ENCODE results near the gene HOOK1. TPM values are rescaled to one million over a fixed set of nuclear protein-coding genes. Genes with fewer than 3 reads are reported as not detected.
"Not testable (repeated sequence)": the region's sequence is repeated elsewhere in the genome, so short reads cannot be mapped to it uniquely, and the experiment has no call there.

The HOOK1 gene
- total RNA-seq, 2 donors from 2014 or later: 14.5 to 18.3 TPM

- H3K27ac Mint-ChIP-seq: no peak overlapping the region
- H3K36me3 Mint-ChIP-seq: no peaks in the 10 kb centered on the region
- ATAC-seq (no peak), DNase-seq (ENCODE audit: low spot score in 2 of 2) (no peak)
- H3K9me3 Mint-ChIP-seq: no peaks in the 10 kb centered on the region
Measured at GRCh38 chr1:59906931-59907330, 92.2 kb downstream of the HOOK1 start.

DNA sequence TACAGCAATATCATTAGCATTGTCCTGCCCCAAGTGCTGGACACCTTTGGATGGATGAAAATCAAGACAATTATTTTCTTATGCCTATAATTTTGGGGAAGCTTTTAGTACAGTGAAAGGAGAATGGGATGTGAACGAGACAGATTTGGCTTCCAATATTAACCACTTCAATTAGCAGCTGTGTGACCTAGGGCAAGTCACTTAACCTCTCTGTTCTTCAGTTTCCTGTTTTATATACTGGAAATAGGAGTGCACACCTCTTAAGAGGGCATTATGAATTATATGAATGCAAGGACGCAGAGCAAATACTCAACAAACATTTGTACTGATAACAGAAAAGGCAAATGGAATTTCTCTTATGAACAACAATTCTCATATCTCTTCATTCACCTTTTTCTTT lies 93.3 kb downstream of the HOOK1 start:
- H3K27ac Mint-ChIP-seq: no peak overlapping the region
- DNase-seq (ENCODE audit: low spot score in 2 of 2) (no peak), ATAC-seq (no peak)
- H3K9me3 Mint-ChIP-seq: no peaks in the 10 kb centered on the region
- no peaks in the 10 kb centered on the region for H3K36me3 Mint-ChIP-seq

- H3K9me3 Mint-ChIP-seq: no peaks in the 10 kb centered on the region
- no peaks in the 10 kb centered on the region for H3K36me3 Mint-ChIP-seq
- no peak for DNase-seq (ENCODE audit: low spot score in 2 of 2)
- no peak overlapping the region for H3K27ac Mint-ChIP-seq
- no peak for ATAC-seq
Measured at GRCh38 chr1:59908682-59909081, 93.9 kb downstream of the HOOK1 start.

GRCh38 chr1:59914791-59915286 lies 100.1 kb downstream of the HOOK1 start:
- not testable (repeated sequence) for H3K9me3 Mint-ChIP-seq; H3K27ac Mint-ChIP-seq; ATAC-seq; H3K36me3 Mint-ChIP-seq; DNase-seq (ENCODE audit: low spot score in 2 of 2)

GRCh38 chr1:59915516-59915915 lies 100.8 kb downstream of the HOOK1 start:
- H3K27ac Mint-ChIP-seq: no peak overlapping the region
- H3K9me3 Mint-ChIP-seq: no peaks in the 10 kb centered on the region
- ATAC-seq (no peak), DNase-seq (ENCODE audit: low spot score in 2 of 2) (no peak)
- H3K36me3 Mint-ChIP-seq: no peaks in the 10 kb centered on the region

- DNase-seq (ENCODE audit: low spot score in 2 of 2) (no peak), ATAC-seq (no peak)
- Mint-ChIP-seq H3K36me3 (no peaks in the 10 kb centered on the region), H3K27ac (no peak overlapping the region), H3K9me3 (no peaks in the 10 kb centered on the region)
Measured at GRCh38 chr1:59917026-59917784, 102.5 kb downstream of the HOOK1 start.

DNA sequence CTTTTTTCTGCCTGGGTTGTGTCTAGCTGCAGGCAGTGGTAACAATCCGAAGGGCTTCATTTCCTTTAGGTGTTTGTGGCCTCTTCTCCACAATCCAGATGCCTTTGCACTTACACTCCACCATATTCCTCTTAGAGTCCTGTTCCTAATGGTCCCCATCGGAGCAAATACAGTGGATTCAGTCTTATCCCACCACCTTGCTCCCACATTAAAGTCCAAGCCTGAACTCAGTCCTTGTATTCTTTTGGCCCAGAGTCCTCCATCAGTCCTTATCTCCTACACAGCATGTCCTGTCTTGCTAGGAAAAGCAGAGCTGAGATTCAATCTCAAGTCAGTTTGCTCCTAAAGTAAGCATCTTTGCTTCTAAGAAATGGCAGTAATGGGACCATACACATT lies 103.0 kb downstream of the HOOK1 start:
- DNase-seq (ENCODE audit: low spot score in 2 of 2) (no peak), ATAC-seq (no peak)
- Mint-ChIP-seq H3K27ac (no peak overlapping the region), H3K36me3 (no peaks in the 10 kb centered on the region), H3K9me3 (no peaks in the 10 kb centered on the region)

GRCh38 chr1:59919746-59920145 lies 105.0 kb downstream of the HOOK1 start:
- ATAC-seq (no peak), DNase-seq (ENCODE audit: low spot score in 2 of 2) (no peak)
- peaks cover 6 to 8% of the 10 kb centered on the region in 2 donors for H3K9me3 Mint-ChIP-seq
- peaks cover 6 to 9% of the 10 kb centered on the region in 2 donors for H3K36me3 Mint-ChIP-seq
- H3K27ac Mint-ChIP-seq: no peak overlapping the region

DNA sequence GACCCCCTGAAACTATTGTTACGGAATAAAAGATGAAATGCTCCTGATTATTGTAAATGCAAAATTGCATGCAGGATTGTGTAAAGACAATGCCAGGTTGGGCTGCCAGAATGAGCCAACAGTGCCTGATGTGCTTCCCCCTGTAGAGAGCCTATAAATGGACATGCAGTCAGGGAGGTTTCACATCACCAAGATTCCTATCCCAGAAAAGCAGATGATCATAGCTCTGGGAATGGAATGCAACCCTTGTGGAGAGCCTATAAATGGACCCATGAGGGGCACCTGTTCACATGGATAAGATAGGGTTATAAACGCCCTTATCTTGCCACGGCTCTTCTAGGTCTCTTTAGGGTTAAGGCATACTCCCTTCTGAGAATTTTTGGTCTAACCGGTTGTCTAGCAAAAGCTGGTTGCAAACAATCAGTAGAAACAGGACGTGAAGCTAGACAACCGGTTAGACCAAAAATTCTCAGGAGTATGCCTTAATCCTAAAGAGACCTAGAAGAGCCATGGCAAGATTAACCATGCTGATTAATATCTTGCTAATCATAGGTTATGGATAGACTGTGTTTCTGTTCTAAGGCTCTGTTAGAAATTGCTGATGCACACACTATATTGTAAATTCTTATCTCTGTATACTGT lies 106.6 kb downstream of the HOOK1 start:
- peaks cover 11 to 20% of the 10 kb centered on the region in 2 donors for H3K36me3 Mint-ChIP-seq
- ATAC-seq; DNase-seq (ENCODE audit: low spot score in 2 of 2); H3K9me3 Mint-ChIP-seq; H3K27ac Mint-ChIP-seq: not testable (repeated sequence)

DNA sequence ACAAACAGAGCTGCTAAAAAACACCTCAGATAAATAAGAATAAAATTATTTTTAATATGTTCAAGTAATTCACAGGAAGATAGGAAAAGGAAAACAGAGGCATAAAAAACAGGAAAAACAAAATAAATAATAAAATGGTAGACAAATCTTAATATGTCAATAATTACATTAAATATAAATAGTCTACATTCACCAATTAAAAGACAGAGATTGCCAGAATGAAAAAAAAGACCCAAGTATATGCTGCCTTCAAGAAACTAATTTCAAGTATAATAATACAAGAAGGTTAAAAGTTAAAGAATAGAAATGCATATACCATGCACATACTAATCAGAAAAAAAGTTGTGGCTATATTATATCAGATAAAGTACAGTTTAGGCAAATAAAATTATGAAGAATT lies 109.9 kb downstream of the HOOK1 start:
- ATAC-seq (no peak), DNase-seq (ENCODE audit: low spot score in 2 of 2) (no peak)
- Mint-ChIP-seq H3K9me3 (peaks cover 6 to 8% of the 10 kb centered on the region in 2 donors), H3K27ac (no peak overlapping the region), H3K36me3 (peaks cover 11 to 20% of the 10 kb centered on the region in 2 donors)

Other genes with a start within 250 kb of the HOOK1 start
- gene CYP2J2, start 111.8 kb downstream of the HOOK1 start, total RNA-seq: 1 to 10 TPM in 1 of 2 donors, under 1 TPM in 1; 0.64 to 2.7 TPM